ENCODE results near the gene CYB5RL. TPM values are rescaled to one million over a fixed set of nuclear protein-coding genes. Genes with fewer than 3 reads are reported as not detected.

The CYB5RL gene
- total and polyA plus RNA-seq, 2 of the 13 experiments (the other 11 are each of a cell fraction or from before 2014, with no cell fraction given), result 3.7 to 5.0 TPM

DNA sequence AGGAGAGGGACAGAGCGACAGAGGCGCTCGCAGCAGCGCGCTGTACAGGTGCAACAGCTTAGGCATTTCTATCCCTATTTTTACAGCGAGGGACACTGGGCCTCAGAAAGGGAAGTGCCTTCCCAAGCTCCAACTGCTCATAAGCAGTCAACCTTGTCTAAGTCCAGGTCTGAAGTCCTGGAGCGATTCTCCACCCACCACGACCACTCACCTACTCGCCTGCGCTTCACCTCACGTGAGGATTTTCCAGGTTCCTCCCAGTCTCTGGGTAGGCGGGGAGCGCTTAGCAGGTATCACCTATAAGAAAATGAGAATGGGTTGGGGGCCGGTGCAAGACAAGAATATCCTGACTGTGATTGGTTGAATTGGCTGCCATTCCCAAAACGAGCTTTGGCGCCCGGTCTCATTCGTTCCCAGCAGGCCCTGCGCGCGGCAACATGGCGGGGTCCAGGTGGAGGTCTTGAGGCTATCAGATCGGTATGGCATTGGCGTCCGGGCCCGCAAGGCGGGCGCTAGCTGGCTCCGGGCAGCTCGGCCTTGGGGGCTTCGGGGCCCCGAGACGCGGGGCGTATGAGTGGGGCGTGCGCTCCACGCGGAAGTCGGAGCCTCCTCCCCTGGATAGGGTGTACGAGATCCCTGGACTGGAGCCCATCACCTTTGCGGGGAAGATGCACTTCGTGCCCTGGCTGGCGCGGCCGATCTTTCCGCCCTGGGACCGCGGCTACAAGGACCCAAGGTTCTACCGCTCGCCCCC is at the start of gene CYB5RL, which contains the start of gene MRPL37 (continued):
- TF ChIP-seq, protein P1, sequence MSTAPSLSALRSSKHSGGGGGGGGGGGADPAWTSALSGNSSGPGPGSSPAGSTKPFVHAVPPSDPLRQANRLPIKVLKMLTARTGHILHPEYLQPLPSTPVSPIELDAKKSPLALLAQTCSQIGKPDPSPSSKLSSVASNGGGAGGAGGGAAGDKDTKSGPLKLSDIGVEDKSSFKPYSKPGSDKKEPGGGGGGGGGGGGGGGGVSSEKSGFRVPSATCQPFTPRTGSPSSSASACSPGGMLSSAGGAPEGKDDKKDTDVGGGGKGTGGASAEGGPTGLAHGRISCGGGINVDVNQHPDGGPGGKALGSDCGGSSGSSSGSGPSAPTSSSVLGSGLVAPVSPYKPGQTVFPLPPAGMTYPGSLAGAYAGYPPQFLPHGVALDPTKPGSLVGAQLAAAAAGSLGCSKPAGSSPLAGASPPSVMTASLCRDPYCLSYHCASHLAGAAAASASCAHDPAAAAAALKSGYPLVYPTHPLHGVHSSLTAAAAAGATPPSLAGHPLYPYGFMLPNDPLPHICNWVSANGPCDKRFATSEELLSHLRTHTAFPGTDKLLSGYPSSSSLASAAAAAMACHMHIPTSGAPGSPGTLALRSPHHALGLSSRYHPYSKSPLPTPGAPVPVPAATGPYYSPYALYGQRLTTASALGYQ (CRISPR knock-in tag; IDR thresholded peaks at IDR 0.05), result no peak
- peak; percentile 56; the same call in 1 of the 2 replicates for TF ChIP-seq ZSCAN31 (CRISPR knock-in tag; IDR thresholded peaks at IDR 0.05; ENCODE audit: low read depth)
- TF ChIP-seq KMT2A (CRISPR knock-in tag; IDR thresholded peaks at IDR 0.05), result peak; percentile 80; the same call in 1 of the 2 replicates
- TF ChIP-seq FOXP1 (IDR thresholded peaks at IDR 0.05), result no peak
- no peak for TF ChIP-seq FOXP1 (CRISPR knock-in tag; IDR thresholded peaks at IDR 0.05)
- TF ChIP-seq, protein P2, sequence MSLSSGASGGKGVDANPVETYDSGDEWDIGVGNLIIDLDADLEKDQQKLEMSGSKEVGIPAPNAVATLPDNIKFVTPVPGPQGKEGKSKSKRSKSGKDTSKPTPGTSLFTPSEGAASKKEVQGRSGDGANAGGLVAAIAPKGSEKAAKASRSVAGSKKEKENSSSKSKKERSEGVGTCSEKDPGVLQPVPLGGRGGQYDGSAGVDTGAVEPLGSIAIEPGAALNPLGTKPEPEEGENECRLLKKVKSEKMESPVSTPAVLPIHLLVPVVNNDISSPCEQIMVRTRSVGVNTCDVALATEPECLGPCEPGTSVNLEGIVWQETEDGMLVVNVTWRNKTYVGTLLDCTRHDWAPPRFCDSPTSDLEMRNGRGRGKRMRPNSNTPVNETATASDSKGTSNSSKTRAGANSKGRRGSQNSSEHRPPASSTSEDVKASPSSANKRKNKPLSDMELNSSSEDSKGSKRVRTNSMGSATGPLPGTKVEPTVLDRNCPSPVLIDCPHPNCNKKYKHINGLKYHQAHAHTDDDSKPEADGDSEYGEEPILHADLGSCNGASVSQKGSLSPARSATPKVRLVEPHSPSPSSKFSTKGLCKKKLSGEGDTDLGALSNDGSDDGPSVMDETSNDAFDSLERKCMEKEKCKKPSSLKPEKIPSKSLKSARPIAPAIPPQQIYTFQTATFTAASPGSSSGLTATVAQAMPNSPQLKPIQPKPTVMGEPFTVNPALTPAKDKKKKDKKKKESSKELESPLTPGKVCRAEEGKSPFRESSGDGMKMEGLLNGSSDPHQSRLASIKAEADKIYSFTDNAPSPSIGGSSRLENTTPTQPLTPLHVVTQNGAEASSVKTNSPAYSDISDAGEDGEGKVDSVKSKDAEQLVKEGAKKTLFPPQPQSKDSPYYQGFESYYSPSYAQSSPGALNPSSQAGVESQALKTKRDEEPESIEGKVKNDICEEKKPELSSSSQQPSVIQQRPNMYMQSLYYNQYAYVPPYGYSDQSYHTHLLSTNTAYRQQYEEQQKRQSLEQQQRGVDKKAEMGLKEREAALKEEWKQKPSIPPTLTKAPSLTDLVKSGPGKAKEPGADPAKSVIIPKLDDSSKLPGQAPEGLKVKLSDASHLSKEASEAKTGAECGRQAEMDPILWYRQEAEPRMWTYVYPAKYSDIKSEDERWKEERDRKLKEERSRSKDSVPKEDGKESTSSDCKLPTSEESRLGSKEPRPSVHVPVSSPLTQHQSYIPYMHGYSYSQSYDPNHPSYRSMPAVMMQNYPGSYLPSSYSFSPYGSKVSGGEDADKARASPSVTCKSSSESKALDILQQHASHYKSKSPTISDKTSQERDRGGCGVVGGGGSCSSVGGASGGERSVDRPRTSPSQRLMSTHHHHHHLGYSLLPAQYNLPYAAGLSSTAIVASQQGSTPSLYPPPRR (CRISPR knock-in tag; IDR thresholded peaks at IDR 0.05; ENCODE audit: borderline replicate concordance), result peak; percentile 42; the same call in 1 of the 2 replicates
- TF ChIP-seq, protein P3, sequence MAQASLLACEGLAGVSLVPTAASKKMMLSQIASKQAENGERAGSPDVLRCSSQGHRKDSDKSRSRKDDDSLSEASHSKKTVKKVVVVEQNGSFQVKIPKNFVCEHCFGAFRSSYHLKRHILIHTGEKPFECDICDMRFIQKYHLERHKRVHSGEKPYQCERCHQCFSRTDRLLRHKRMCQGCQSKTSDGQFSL (CRISPR knock-in tag; IDR thresholded peaks at IDR 0.05), result 0 out of 2 replicates have a peak, but pooled peaks have one; percentile 23
- TF ChIP-seq, protein P4, sequence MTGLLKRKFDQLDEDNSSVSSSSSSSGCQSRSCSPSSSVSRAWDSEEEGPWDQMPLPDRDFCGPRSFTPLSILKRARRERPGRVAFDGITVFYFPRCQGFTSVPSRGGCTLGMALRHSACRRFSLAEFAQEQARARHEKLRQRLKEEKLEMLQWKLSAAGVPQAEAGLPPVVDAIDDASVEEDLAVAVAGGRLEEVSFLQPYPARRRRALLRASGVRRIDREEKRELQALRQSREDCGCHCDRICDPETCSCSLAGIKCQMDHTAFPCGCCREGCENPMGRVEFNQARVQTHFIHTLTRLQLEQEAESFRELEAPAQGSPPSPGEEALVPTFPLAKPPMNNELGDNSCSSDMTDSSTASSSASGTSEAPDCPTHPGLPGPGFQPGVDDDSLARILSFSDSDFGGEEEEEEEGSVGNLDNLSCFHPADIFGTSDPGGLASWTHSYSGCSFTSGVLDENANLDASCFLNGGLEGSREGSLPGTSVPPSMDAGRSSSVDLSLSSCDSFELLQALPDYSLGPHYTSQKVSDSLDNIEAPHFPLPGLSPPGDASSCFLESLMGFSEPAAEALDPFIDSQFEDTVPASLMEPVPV (CRISPR knock-in tag; IDR thresholded peaks at IDR 0.05), result peak; percentile 66; the same call in 1 of the 2 replicates
- no peak for TF ChIP-seq ZNF550 (CRISPR knock-in tag; IDR thresholded peaks at IDR 0.05; ENCODE audit: borderline replicate concordance)
- TF ChIP-seq ZNF747 (CRISPR knock-in tag; IDR thresholded peaks at IDR 0.05; ENCODE audit: borderline replicate concordance), result 0 out of 2 replicates have a peak, but pooled peaks have one; percentile 64
- TF ChIP-seq, protein P5, sequence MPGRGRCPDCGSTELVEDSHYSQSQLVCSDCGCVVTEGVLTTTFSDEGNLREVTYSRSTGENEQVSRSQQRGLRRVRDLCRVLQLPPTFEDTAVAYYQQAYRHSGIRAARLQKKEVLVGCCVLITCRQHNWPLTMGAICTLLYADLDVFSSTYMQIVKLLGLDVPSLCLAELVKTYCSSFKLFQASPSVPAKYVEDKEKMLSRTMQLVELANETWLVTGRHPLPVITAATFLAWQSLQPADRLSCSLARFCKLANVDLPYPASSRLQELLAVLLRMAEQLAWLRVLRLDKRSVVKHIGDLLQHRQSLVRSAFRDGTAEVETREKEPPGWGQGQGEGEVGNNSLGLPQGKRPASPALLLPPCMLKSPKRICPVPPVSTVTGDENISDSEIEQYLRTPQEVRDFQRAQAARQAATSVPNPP (CRISPR knock-in tag; IDR thresholded peaks at IDR 0.05), result no peak
- TF ChIP-seq, protein P6, sequence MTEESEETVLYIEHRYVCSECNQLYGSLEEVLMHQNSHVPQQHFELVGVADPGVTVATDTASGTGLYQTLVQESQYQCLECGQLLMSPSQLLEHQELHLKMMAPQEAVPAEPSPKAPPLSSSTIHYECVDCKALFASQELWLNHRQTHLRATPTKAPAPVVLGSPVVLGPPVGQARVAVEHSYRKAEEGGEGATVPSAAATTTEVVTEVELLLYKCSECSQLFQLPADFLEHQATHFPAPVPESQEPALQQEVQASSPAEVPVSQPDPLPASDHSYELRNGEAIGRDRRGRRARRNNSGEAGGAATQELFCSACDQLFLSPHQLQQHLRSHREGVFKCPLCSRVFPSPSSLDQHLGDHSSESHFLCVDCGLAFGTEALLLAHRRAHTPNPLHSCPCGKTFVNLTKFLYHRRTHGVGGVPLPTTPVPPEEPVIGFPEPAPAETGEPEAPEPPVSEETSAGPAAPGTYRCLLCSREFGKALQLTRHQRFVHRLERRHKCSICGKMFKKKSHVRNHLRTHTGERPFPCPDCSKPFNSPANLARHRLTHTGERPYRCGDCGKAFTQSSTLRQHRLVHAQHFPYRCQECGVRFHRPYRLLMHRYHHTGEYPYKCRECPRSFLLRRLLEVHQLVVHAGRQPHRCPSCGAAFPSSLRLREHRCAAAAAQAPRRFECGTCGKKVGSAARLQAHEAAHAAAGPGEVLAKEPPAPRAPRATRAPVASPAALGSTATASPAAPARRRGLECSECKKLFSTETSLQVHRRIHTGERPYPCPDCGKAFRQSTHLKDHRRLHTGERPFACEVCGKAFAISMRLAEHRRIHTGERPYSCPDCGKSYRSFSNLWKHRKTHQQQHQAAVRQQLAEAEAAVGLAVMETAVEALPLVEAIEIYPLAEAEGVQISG (CRISPR knock-in tag; IDR thresholded peaks at IDR 0.05), result peak; percentile 70
- 0 out of 2 replicates have a peak, but pooled peaks have one; percentile 1 for TF ChIP-seq ZSCAN25 (CRISPR knock-in tag; IDR thresholded peaks at IDR 0.05)
- peak; percentile 74; the same call in 1 of the 2 replicates for TF ChIP-seq HOXA5 (CRISPR knock-in tag; IDR thresholded peaks at IDR 0.05)
